ENCODE measurements around the gene EID3.

DNA sequence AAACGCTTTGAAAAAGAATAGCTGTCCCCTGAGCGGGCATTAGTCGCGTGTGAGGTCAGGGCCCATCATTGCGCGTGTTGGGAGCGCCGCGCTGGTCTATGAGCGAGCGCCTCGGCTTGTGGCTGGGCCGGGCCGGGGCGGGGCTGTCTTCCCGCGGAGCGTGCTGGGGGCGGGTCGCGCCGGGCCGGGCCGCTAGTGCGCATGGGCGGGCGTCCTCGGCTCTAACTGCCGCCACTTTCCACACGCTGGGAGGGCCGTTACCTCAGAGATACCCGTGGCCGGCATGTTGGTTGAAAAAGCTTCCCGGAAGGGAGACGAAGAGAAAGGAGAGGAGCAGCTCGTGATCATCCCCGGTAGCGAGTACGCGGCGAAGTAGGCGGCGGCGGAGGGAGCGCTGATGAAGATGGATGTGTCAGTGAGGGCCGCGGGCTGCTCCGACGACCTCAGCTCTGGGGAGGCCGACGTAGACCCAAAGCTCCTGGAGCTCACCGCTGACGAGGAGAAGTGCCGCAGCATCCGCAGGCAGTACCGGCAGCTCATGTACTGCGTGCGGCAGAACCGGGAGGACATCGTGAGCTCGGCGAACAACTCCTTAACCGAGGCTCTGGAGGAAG is at the start of gene EID3:
- TF ChIP-seq, protein P1, sequence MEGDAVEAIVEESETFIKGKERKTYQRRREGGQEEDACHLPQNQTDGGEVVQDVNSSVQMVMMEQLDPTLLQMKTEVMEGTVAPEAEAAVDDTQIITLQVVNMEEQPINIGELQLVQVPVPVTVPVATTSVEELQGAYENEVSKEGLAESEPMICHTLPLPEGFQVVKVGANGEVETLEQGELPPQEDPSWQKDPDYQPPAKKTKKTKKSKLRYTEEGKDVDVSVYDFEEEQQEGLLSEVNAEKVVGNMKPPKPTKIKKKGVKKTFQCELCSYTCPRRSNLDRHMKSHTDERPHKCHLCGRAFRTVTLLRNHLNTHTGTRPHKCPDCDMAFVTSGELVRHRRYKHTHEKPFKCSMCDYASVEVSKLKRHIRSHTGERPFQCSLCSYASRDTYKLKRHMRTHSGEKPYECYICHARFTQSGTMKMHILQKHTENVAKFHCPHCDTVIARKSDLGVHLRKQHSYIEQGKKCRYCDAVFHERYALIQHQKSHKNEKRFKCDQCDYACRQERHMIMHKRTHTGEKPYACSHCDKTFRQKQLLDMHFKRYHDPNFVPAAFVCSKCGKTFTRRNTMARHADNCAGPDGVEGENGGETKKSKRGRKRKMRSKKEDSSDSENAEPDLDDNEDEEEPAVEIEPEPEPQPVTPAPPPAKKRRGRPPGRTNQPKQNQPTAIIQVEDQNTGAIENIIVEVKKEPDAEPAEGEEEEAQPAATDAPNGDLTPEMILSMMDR (conservative IDR thresholded peaks at IDR 0.05; ENCODE audit: low read depth in 2 of 2) = no peak
- TF ChIP-seq, protein P2, sequence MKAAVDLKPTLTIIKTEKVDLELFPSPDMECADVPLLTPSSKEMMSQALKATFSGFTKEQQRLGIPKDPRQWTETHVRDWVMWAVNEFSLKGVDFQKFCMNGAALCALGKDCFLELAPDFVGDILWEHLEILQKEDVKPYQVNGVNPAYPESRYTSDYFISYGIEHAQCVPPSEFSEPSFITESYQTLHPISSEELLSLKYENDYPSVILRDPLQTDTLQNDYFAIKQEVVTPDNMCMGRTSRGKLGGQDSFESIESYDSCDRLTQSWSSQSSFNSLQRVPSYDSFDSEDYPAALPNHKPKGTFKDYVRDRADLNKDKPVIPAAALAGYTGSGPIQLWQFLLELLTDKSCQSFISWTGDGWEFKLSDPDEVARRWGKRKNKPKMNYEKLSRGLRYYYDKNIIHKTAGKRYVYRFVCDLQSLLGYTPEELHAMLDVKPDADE (IDR thresholded peaks at IDR 0.05) = no peak
- TF ChIP-seq EZH2 (IDR thresholded peaks at IDR 0.05; ENCODE audit: low read depth, unreplicated experiment) (no peak), POLR2AphosphoS5 (IDR thresholded peaks at IDR 0.05; ENCODE audit: low read depth) (no peak), EZH2phosphoT487 (IDR thresholded peaks at IDR 0.05; ENCODE audit: unreplicated experiment) (no peak), CREB1 (CRISPR knock-in tag; IDR thresholded peaks at IDR 0.05; ENCODE audit: low read depth) (peak; percentile 80), NANOG (IDR thresholded peaks at IDR 0.05; ENCODE audit: borderline replicate concordance) (no peak), JUNB (IDR thresholded peaks at IDR 0.05; ENCODE audit: unreplicated experiment) (no peak), ZNF114 (CRISPR knock-in tag; IDR thresholded peaks at IDR 0.05) (no peak), STAT1 (IDR thresholded peaks at IDR 0.05; ENCODE audit: unreplicated experiment) (no peak), ZNF331 (CRISPR knock-in tag; IDR thresholded peaks at IDR 0.05; ENCODE audit: low read depth) (no peak)
- TF ChIP-seq, protein P3, sequence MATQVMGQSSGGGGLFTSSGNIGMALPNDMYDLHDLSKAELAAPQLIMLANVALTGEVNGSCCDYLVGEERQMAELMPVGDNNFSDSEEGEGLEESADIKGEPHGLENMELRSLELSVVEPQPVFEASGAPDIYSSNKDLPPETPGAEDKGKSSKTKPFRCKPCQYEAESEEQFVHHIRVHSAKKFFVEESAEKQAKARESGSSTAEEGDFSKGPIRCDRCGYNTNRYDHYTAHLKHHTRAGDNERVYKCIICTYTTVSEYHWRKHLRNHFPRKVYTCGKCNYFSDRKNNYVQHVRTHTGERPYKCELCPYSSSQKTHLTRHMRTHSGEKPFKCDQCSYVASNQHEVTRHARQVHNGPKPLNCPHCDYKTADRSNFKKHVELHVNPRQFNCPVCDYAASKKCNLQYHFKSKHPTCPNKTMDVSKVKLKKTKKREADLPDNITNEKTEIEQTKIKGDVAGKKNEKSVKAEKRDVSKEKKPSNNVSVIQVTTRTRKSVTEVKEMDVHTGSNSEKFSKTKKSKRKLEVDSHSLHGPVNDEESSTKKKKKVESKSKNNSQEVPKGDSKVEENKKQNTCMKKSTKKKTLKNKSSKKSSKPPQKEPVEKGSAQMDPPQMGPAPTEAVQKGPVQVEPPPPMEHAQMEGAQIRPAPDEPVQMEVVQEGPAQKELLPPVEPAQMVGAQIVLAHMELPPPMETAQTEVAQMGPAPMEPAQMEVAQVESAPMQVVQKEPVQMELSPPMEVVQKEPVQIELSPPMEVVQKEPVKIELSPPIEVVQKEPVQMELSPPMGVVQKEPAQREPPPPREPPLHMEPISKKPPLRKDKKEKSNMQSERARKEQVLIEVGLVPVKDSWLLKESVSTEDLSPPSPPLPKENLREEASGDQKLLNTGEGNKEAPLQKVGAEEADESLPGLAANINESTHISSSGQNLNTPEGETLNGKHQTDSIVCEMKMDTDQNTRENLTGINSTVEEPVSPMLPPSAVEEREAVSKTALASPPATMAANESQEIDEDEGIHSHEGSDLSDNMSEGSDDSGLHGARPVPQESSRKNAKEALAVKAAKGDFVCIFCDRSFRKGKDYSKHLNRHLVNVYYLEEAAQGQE (IDR thresholded peaks at IDR 0.05; ENCODE audit: unreplicated experiment) = no peak

Measured in GM23338 (cell line).